Naive thymus-derived CD4-positive, alpha-beta T cell (primary cell): Measurements from ENCODE around the gene CLASRP. TPM values are rescaled to one million over a fixed set of nuclear protein-coding genes. Genes with fewer than 3 reads are reported as not detected.

Source experiments
- ATAC-seq: fragments of 150-1000 bp; cut with Tn5 transposase; 2 replicates; pipeline ENCODE4 v1.10.0; 2021; ENCODE audit warnings: mild to moderate bottlenecking, moderate library complexity
- CTCF ChIA-PET: fragments of 350-600 bp; sonication (Branson Sonifier 250); formaldehyde crosslinking; loops from one replicate; lab custom pipeline; 2021; ENCODE audit warnings: antibody characterized with exemption; lab: Charles Lee
- POLR2A ChIA-PET: fragments of 350-600 bp; sonication (Branson Sonifier 250); formaldehyde crosslinking; loops from one replicate; lab custom pipeline; 2021; ENCODE audit warnings: antibody characterized with exemption, inconsistent platforms; lab: Charles Lee
- DNase-seq, 9 donors: peaks; one replicate each; pipeline versions ENCODE4 v3.0.0 to v3.0.0-alpha.2; 2020 to 2022; ENCODE audit warnings: mixed read lengths in 1 of 9
- H3K27ac ChIP-seq: one replicate; pipeline ENCODE4 v1.7.0; 2013; ENCODE audit warnings: mild to moderate bottlenecking, low read depth, low read length, moderate library complexity
- H3K27me3 ChIP-seq, 2 donors: one replicate each; pipeline ENCODE4 v1.7.0; 2013; ENCODE audit warnings: low read length in 2 of 2, mild to moderate bottlenecking in 2 of 2, moderate library complexity in 2 of 2; ENCODE audit not compliant: control insufficient read depth in 2 of 2, insufficient read depth in 2 of 2
- H3K36me3 ChIP-seq, 3 experiments: 1 replicate in 2 of 3; 2 replicates in 1 of 3; pipeline ENCODE4 v1.7.0; 2013; ENCODE audit warnings: low read length in 3 of 3, mild to moderate bottlenecking in 3 of 3, moderate library complexity in 1 of 3; ENCODE audit not compliant: insufficient read depth in 3 of 3, control insufficient read depth in 2 of 3
- H3K4me1 ChIP-seq, 2 donors: one replicate each; pipeline ENCODE4 v1.7.0; 2013; ENCODE audit warnings: low read length in 2 of 2, mild to moderate bottlenecking in 2 of 2, moderate library complexity in 1 of 2; ENCODE audit not compliant: control insufficient read depth in 2 of 2, insufficient read depth in 2 of 2
- H3K4me3 ChIP-seq: 2 replicates; pipeline ENCODE4 v1.7.0; 2013; ENCODE audit warnings: mild to moderate bottlenecking, low read length
- H3K9me3 ChIP-seq, 3 experiments: 1 replicate in 2 of 3; 2 replicates in 1 of 3; pipeline ENCODE4 v1.7.0; 2013; ENCODE audit warnings: low read length in 3 of 3; ENCODE audit not compliant: control insufficient read depth in 2 of 3
- H3K27ac Mint-ChIP-seq, 9 donors: one replicate each; pipeline ENCODE4 v1.8.0; 2020 to 2022; ENCODE audit warnings: mixed read lengths in 9 of 9, mild to moderate bottlenecking in 8 of 9, moderate library complexity in 5 of 9, inconsistent platforms in 2 of 9
- H3K27me3 Mint-ChIP-seq, 5 donors: one replicate each; pipeline ENCODE4 v1.8.0; 2021 to 2022; ENCODE audit warnings: mixed read lengths in 5 of 5, mild to moderate bottlenecking in 1 of 5
- H3K36me3 Mint-ChIP-seq, 5 donors: one replicate each; pipeline ENCODE4 v1.8.0; 2020 to 2022; ENCODE audit warnings: mixed read lengths in 5 of 5, mild to moderate bottlenecking in 3 of 5, inconsistent platforms in 1 of 5
- H3K4me1 Mint-ChIP-seq, 7 donors: one replicate each; pipeline ENCODE4 v1.8.0; 2020 to 2022; ENCODE audit warnings: mixed read lengths in 7 of 7, mild to moderate bottlenecking in 3 of 7, inconsistent platforms in 1 of 7
- H3K4me3 Mint-ChIP-seq, 10 donors: one replicate each; pipeline ENCODE4 v1.8.0; 2020 to 2022; ENCODE audit warnings: mild to moderate bottlenecking in 10 of 10, mixed read lengths in 10 of 10, moderate library complexity in 6 of 10, inconsistent platforms in 2 of 10
- H3K9me3 Mint-ChIP-seq, 11 donors: one replicate each; pipeline ENCODE4 v1.8.0; 2020 to 2022; ENCODE audit warnings: mixed read lengths in 11 of 11, mild to moderate bottlenecking in 4 of 11, inconsistent platforms in 1 of 11, moderate library complexity in 1 of 11
- intact Hi-C, 2 donors: fragments of 100-400 bp; cut with micrococcal nuclease; formaldehyde crosslinking; loops; one replicate each; pipeline ENCODE4 v1.15.1; 2023
- polyA plus RNA-seq, 2 donors: library from polyadenylated mRNA; unstranded; fragments of 300-500 nt; fragmentation: Illumina TruSeq; gene quantifications; one replicate each; pipeline ENCODE4 v1.2.3, GENCODE V29; 2021
- total RNA-seq, 6 experiments: library from RNA in 5 of 6; stranded (reverse) in 5 of 6; gene quantifications; 1 replicate in 5 of 6; 2 replicates in 1 of 6; pipeline ENCODE4 v1.2.3 and lab custom pipeline; 2021 to 2026

CLASRP gene
- total and polyA plus RNA-seq, 7 experiments from 2014 or later: 3.6 to 185 (median 152) TPM

- H3K27me3 Mint-ChIP-seq: no peaks in the 10 kb centered on the region
- H3K4me1 Mint-ChIP-seq: peaks cover 18 to 34% (median 22%) of the 10 kb centered on the region in 7 donors
- Histone ChIP-seq H3K36me3 (peaks cover 0 to 60% (median 19%) of the 10 kb centered on the region in 3 experiments), H3K27me3 (no peaks in the 10 kb centered on the region), H3K9me3 (no peaks in the 10 kb centered on the region), H3K27ac (no peak overlapping the region), H3K4me1 (peaks cover 3 to 4% of the 10 kb centered on the region in 2 donors), H3K4me3 (no peak overlapping the region)
- H3K9me3 Mint-ChIP-seq: no peaks in the 10 kb centered on the region
- H3K36me3 Mint-ChIP-seq: peaks cover 0 to 18% (median 0%) of the 10 kb centered on the region in 5 donors
- ChIA-PET CTCF (no interaction called here), POLR2A (no interaction called here)
- peak overlapping the region in 4 of 9 donors; percentile 2 to 63 (median 18) for H3K27ac Mint-ChIP-seq
- ATAC-seq (peak; percentile 55), DNase-seq (no peak)
- H3K4me3 Mint-ChIP-seq: no peak overlapping the region
- intact Hi-C loops: no loop called here
Observed at GRCh38 chr19:45051929-45052579, 13.2 kb downstream of the CLASRP start.

DNA sequence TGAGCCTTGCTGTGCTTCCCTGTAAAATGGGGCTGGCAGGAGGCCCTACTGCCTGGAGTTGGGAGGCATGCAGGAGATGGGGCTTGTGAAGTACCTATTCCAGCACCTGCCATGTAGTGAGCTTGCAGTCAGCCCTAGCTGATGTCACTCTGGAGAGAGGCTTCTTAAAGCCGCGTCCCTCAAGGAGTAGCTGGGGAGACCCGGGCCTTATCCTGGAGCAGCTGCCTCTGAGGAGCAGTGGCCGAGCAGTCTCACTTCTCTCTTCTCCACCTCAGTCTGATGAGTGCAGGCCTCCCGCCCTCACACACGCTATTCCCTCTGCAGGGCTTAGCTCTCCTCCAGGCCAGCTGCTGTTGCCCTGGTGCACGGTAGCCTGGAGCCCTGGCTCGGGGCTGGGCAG, 18.0 kb downstream of the CLASRP start:
- no peak overlapping the region for H3K27ac Mint-ChIP-seq
- DNase-seq: no peak

GRCh38 chr19:45057444-45057843, 18.6 kb downstream of the CLASRP start:
- CTCF ChIA-PET: interaction anchor here (1.1 kb wide), 1 partner anchor 67 kb away, joined by 3 read pairs; no protein-coding TSS in a partner anchor
- Histone ChIP-seq H3K36me3 (peaks cover 0 to 96% (median 46%) of the 10 kb centered on the region in 3 experiments), H3K27me3 (no peaks in the 10 kb centered on the region), H3K4me3 (no peak overlapping the region), H3K4me1 (no peaks in the 10 kb centered on the region), H3K9me3 (no peaks in the 10 kb centered on the region), H3K27ac (no peak overlapping the region)
- Mint-ChIP-seq H3K27me3 (no peaks in the 10 kb centered on the region), H3K9me3 (peaks cover 0 to 2% (median 0%) of the 10 kb centered on the region in 11 donors), H3K4me3 (no peak overlapping the region), H3K27ac (no peak overlapping the region), H3K36me3 (peaks cover 0 to 37% (median 5%) of the 10 kb centered on the region in 5 donors), H3K4me1 (peaks cover 0 to 15% (median 3%) of the 10 kb centered on the region in 7 donors)
- ATAC-seq (no peak), DNase-seq (no peak)
- POLR2A ChIA-PET: interaction anchor here (0.6 kb wide), 1 partner anchor 21 kb away, joined by 3 read pairs; no protein-coding TSS in a partner anchor
- intact Hi-C loops: no loop called here

More for the DNA sequence above, 18.0 kb downstream of the CLASRP start:
- H3K27me3 ChIP-seq: no peaks in the 10 kb centered on the region
- intact Hi-C loops: no loop called here
- peaks cover 0 to 98% (median 42%) of the 10 kb centered on the region in 3 experiments for H3K36me3 ChIP-seq
- H3K27ac ChIP-seq: no peak overlapping the region
- no peak overlapping the region for H3K4me3 ChIP-seq
- no peaks in the 10 kb centered on the region for H3K4me1 ChIP-seq
- CTCF ChIA-PET: interaction anchor here (0.6 to 1.1 kb wide), 2 partner anchors 68 to 430 kb away, joined by 3 read pairs; no protein-coding TSS in a partner anchor
- ATAC-seq: no peak
- Mint-ChIP-seq H3K36me3 (peaks cover 0 to 40% (median 5%) of the 10 kb centered on the region in 5 donors), H3K4me1 (peaks cover 0 to 21% (median 7%) of the 10 kb centered on the region in 7 donors), H3K4me3 (no peak overlapping the region), H3K27me3 (no peaks in the 10 kb centered on the region), H3K9me3 (peaks cover 0 to 2% (median 0%) of the 10 kb centered on the region in 11 donors)
- H3K9me3 ChIP-seq: no peaks in the 10 kb centered on the region
- POLR2A ChIA-PET: interaction anchor here (0.6 kb wide), 1 partner anchor 20 kb away, joined by 3 read pairs; no protein-coding TSS in a partner anchor

DNA sequence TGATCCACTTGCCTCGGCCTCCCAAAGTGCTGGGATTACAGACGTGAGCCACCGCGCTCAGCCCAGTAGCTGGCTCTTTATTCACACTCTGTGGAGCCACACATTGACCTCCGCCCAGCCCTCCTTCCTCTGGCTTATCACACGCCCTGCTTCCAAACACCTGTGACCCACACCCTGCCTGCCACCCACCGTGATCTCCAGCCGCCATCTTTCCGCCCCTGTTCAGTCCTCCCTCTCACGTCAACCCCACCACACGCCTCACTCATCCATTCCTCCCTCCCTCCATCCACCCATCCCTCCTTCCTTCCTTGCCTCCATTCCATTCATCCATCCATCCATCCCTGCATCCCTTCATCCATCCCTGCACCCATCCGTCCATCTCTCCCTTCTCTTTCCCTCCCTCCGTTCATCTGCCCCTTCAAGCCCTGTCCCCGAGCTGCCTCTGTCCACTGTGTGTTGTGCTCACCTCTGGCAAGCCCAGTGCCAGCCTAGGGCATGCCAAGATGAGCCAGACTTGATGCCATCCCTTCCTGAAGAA, 19.8 kb downstream of the CLASRP start:
- no peaks in the 10 kb centered on the region for H3K9me3 ChIP-seq
- peaks cover 0 to 95% (median 40%) of the 10 kb centered on the region in 3 experiments for H3K36me3 ChIP-seq
- Mint-ChIP-seq H3K4me1 (peaks cover 0 to 15% (median 3%) of the 10 kb centered on the region in 7 donors), H3K9me3 (peaks cover 0 to 2% (median 0%) of the 10 kb centered on the region in 11 donors), H3K4me3 (no peak overlapping the region), H3K36me3 (peaks cover 3 to 39% (median 5%) of the 10 kb centered on the region in 5 donors), H3K27ac (peak overlapping the region in 2 of 9 donors; percentile 38 to 75), H3K27me3 (no peaks in the 10 kb centered on the region)
- POLR2A ChIA-PET: no interaction called here
- no peaks in the 10 kb centered on the region for H3K27me3 ChIP-seq
- DNase-seq (no peak), ATAC-seq (no peak)
- no peaks in the 10 kb centered on the region for H3K4me1 ChIP-seq
- no peak overlapping the region for H3K4me3 ChIP-seq
- intact Hi-C loops: loop anchor here (1.0 kb wide), 6 partner anchors 18 to 155 kb away; partner anchors contain the start of genes CLASRP (in 1 of the 2) and ZNF296 (in 1 of the 2)
- no peak overlapping the region for H3K27ac ChIP-seq
- CTCF ChIA-PET: interaction anchor here (1.1 to 1.4 kb wide), 3 partner anchors 14 to 30 kb away, joined by 4 to 8 read pairs (median 4); partner anchors contain the start of gene CLASRP

GRCh38 chr19:45059258-45059965, 20.6 kb downstream of the CLASRP start:
- H3K4me1 Mint-ChIP-seq: peaks cover 0 to 15% (median 3%) of the 10 kb centered on the region in 7 donors
- Histone ChIP-seq H3K27ac (no peak overlapping the region), H3K27me3 (no peaks in the 10 kb centered on the region), H3K4me1 (no peaks in the 10 kb centered on the region), H3K9me3 (no peaks in the 10 kb centered on the region), H3K4me3 (no peak overlapping the region), H3K36me3 (peaks cover 0 to 95% (median 38%) of the 10 kb centered on the region in 3 experiments)
- peaks cover 3 to 35% (median 5%) of the 10 kb centered on the region in 5 donors for H3K36me3 Mint-ChIP-seq
- ATAC-seq (peak; percentile 95), DNase-seq (peak; percentile 60 to 86 (median 75))
- intact Hi-C loops: loop anchor here (1.0 kb wide), 6 partner anchors 17 to 156 kb away; partner anchors contain the start of genes CLASRP (in 1 of the 2) and ZNF296 (in 1 of the 2)
- ChIA-PET CTCF (interaction anchor here (0.5 to 1.5 kb wide), 9 partner anchors 9 to 70 kb away, joined by 3 to 8 read pairs (median 4); partner anchors contain the start of gene CLASRP), POLR2A (no interaction called here)
- H3K27me3 Mint-ChIP-seq: no peaks in the 10 kb centered on the region
- H3K9me3 Mint-ChIP-seq: peaks cover 0 to 2% (median 0%) of the 10 kb centered on the region in 11 donors
- peak overlapping the region in 8 of 9 donors; percentile 16 to 90 (median 66) for H3K27ac Mint-ChIP-seq
- no peak overlapping the region for H3K4me3 Mint-ChIP-seq

GRCh38 chr19:45061965-45062364, 23.1 kb downstream of the CLASRP start:
- H3K9me3 ChIP-seq: no peaks in the 10 kb centered on the region
- H3K4me3 ChIP-seq: no peak overlapping the region
- Mint-ChIP-seq H3K27ac (no peak overlapping the region), H3K4me1 (peaks cover 0 to 11% (median 3%) of the 10 kb centered on the region in 7 donors), H3K27me3 (no peaks in the 10 kb centered on the region), H3K9me3 (peaks cover 0 to 2% (median 0%) of the 10 kb centered on the region in 11 donors), H3K4me3 (no peak overlapping the region), H3K36me3 (peaks cover 3 to 31% (median 5%) of the 10 kb centered on the region in 5 donors)
- ChIA-PET CTCF (interaction anchor here (0.6 kb wide), 1 partner anchor 57 kb away, joined by 4 read pairs; no protein-coding TSS in a partner anchor), POLR2A (no interaction called here)
- H3K27ac ChIP-seq: no peak overlapping the region
- intact Hi-C loops: no loop called here
- H3K27me3 ChIP-seq: no peaks in the 10 kb centered on the region
- H3K4me1 ChIP-seq: no peaks in the 10 kb centered on the region
- ATAC-seq (no peak), DNase-seq (no peak)
- H3K36me3 ChIP-seq: peaks cover 0 to 92% (median 29%) of the 10 kb centered on the region in 3 experiments
